H9 (cell line): Measurements from ENCODE around the gene MFSD6. TPM values are rescaled to one million over a fixed set of nuclear protein-coding genes. Genes with fewer than 3 reads are reported as not detected.

Source experiments
- DNase-seq: peaks from one replicate; pipeline ENCODE4 v3.0.0-alpha.2; 2017
- H2AFZ ChIP-seq: one replicate; pipeline ENCODE4 v1.6.1; 2013; ENCODE audit warnings: mild to moderate bottlenecking, low read length, control low read depth, moderate library complexity
- H2AK5ac ChIP-seq: 2 replicates; pipeline ENCODE4 v1.6.1; 2013; ENCODE audit warnings: low read length, control low read depth, mixed read lengths; ENCODE audit not compliant: insufficient read length
- H2BK120ac ChIP-seq: one replicate; pipeline ENCODE4 v1.6.1; 2013; ENCODE audit warnings: low read depth, mild to moderate bottlenecking, low read length, control low read depth, inconsistent platforms; ENCODE audit not compliant: poor library complexity, severe bottlenecking
- H2BK12ac ChIP-seq: 2 replicates; pipeline ENCODE4 v1.6.1; 2013; ENCODE audit warnings: low read length, control low read depth, mixed read lengths, low read depth; ENCODE audit not compliant: insufficient read length
- H2BK15ac ChIP-seq: 2 replicates; pipeline ENCODE4 v1.6.1; 2013; ENCODE audit warnings: low read depth, low read length, control low read depth
- H2BK20ac ChIP-seq: one replicate; pipeline ENCODE4 v1.6.1; 2013; ENCODE audit warnings: low read depth, mild to moderate bottlenecking, low read length, control low read depth, inconsistent platforms; ENCODE audit not compliant: poor library complexity, severe bottlenecking
- H2BK5ac ChIP-seq: 2 replicates; pipeline ENCODE4 v1.6.1; 2013; ENCODE audit warnings: low read length, control low read depth, mixed read lengths; ENCODE audit not compliant: insufficient read length
- H3K14ac ChIP-seq: 2 replicates; pipeline ENCODE4 v1.6.1; 2013; ENCODE audit warnings: low read length, control low read depth; ENCODE audit not compliant: insufficient read depth
- H3K18ac ChIP-seq: 2 replicates; pipeline ENCODE4 v1.6.1; 2013; ENCODE audit warnings: low read depth, mild to moderate bottlenecking, mixed read lengths, low read length, control low read depth; ENCODE audit not compliant: insufficient read length
- H3K23ac ChIP-seq: 2 replicates; pipeline ENCODE4 v1.6.1; 2013; ENCODE audit warnings: low read length, control low read depth, mixed read lengths, low read depth; ENCODE audit not compliant: insufficient read length
- H3K23me2 ChIP-seq: 2 replicates; pipeline ENCODE4 v1.6.1; 2013; ENCODE audit warnings: low read depth, mild to moderate bottlenecking, mixed read lengths, low read length, control low read depth; ENCODE audit not compliant: insufficient read length, poor library complexity, severe bottlenecking
- H3K27ac ChIP-seq: 2 replicates; pipeline ENCODE4 v1.5.1; 2013; ENCODE audit warnings: low read length, control low read depth, mixed read lengths, low read depth; ENCODE audit not compliant: insufficient read length
- H3K27me3 ChIP-seq: 2 replicates; pipeline ENCODE4 v1.6.1; 2013; ENCODE audit warnings: low read length, control low read depth, inconsistent platforms; ENCODE audit not compliant: insufficient read depth
- H3K4ac ChIP-seq: 2 replicates; pipeline ENCODE4 v1.6.1; 2013; ENCODE audit warnings: low read depth, mild to moderate bottlenecking, control low read depth, inconsistent platforms, low read length, moderate library complexity
- H3K4me1 ChIP-seq: 2 replicates; pipeline ENCODE4 v1.6.1; 2013; ENCODE audit warnings: low read length, control low read depth, inconsistent platforms; ENCODE audit not compliant: insufficient read depth
- H3K4me2 ChIP-seq: 2 replicates; pipeline ENCODE4 v1.6.1; 2013; ENCODE audit warnings: low read length, control low read depth, mixed read lengths; ENCODE audit not compliant: insufficient read length, insufficient read depth
- H3K56ac ChIP-seq: 2 replicates; pipeline ENCODE4 v1.6.1; 2013; ENCODE audit warnings: low read depth, mild to moderate bottlenecking, mixed read lengths, low read length, control low read depth; ENCODE audit not compliant: insufficient read length
- H3K79me1 ChIP-seq: 2 replicates; pipeline ENCODE4 v1.6.1; 2013; ENCODE audit warnings: low read depth, mild to moderate bottlenecking, moderate library complexity, low read length, control low read depth, inconsistent platforms; ENCODE audit not compliant: insufficient read depth, poor library complexity, severe bottlenecking
- H3K79me2 ChIP-seq: 2 replicates; pipeline ENCODE4 v1.6.1; 2013; ENCODE audit warnings: low read length, control low read depth, inconsistent platforms; ENCODE audit not compliant: insufficient read depth
- H3K9ac ChIP-seq: 2 replicates; pipeline ENCODE4 v1.6.1; 2013; ENCODE audit warnings: low read length, control low read depth, mixed read lengths; ENCODE audit not compliant: insufficient read length; ENCODE audit errors: extremely low read depth
- H3K9me3 ChIP-seq: one replicate; pipeline ENCODE4 v1.6.1; 2013; ENCODE audit warnings: low read depth, low read length, inconsistent platforms; ENCODE audit not compliant: control insufficient read depth
- H3T11ph ChIP-seq: one replicate; pipeline ENCODE4 v1.6.1; 2013; ENCODE audit warnings: mild to moderate bottlenecking, low read length, control low read depth, inconsistent platforms
- H4K20me1 ChIP-seq: one replicate; pipeline ENCODE4 v1.6.1; 2013; ENCODE audit not compliant: control insufficient read depth, insufficient read length, insufficient read depth
- H4K5ac ChIP-seq: 2 replicates; pipeline ENCODE4 v1.6.1; 2013; ENCODE audit warnings: low read depth, mild to moderate bottlenecking, mixed read lengths, low read length, control low read depth; ENCODE audit not compliant: insufficient read length
- H4K8ac ChIP-seq: replicated peaks from 2 replicates; pipeline ENCODE4 v1.6.1; 2013; ENCODE audit warnings: low read length, control low read depth, mixed read lengths, low read depth; ENCODE audit not compliant: insufficient read length
- H4K91ac ChIP-seq: 2 replicates; pipeline ENCODE4 v1.6.1; 2013; ENCODE audit warnings: low read depth, mild to moderate bottlenecking, moderate library complexity, mixed read lengths, low read length, control low read depth; ENCODE audit not compliant: insufficient read length
- H3K27ac Mint-ChIP-seq, 3 experiments: 2 replicates in 2 of 3; 3 replicates in 1 of 3; pipeline ENCODE4 v1.8.0; 2020 to 2021; ENCODE audit warnings: mixed read lengths in 3 of 3, mild to moderate bottlenecking in 1 of 3, moderate library complexity in 1 of 3
- H3K27me3 Mint-ChIP-seq: 2 replicates; pipeline ENCODE4 v1.8.0; 2021; ENCODE audit warnings: low read depth, mild to moderate bottlenecking, moderate library complexity, mixed read lengths
- H3K36me3 Mint-ChIP-seq, 3 experiments: 2 replicates in 2 of 3; 3 replicates in 1 of 3; pipeline ENCODE4 v1.8.0; 2020 to 2021; ENCODE audit warnings: low read depth in 3 of 3, mixed read lengths in 3 of 3; ENCODE audit not compliant: insufficient read depth in 1 of 3
- H3K4me1 Mint-ChIP-seq, 2 experiments: 2 replicates each; pipeline ENCODE4 v1.8.0; 2020; ENCODE audit warnings: mixed read lengths in 2 of 2
- H3K4me3 Mint-ChIP-seq, 2 experiments: 2 replicates in 1 of 2; 3 replicates in 1 of 2; pipeline ENCODE4 v1.8.0; 2020 to 2021; ENCODE audit warnings: mild to moderate bottlenecking in 2 of 2, mixed read lengths in 2 of 2, moderate library complexity in 1 of 2
- H3K9me3 Mint-ChIP-seq, 2 experiments: 2 replicates in 1 of 2; 3 replicates in 1 of 2; pipeline ENCODE4 v1.8.0; 2020; ENCODE audit warnings: mild to moderate bottlenecking in 2 of 2, mixed read lengths in 2 of 2, moderate library complexity in 1 of 2
- CTCF ChIP-seq: fragments of 200-600 bp; sonication (generic); conservative IDR thresholded peaks from 3 replicates; pipeline ENCODE4 v1.8.0; 2021; ENCODE audit warnings: antibody characterized with exemption, mild to moderate bottlenecking
- WGBS: extraction: QIAGEN DNeasy Blood & Tissue Kit; methylation state at CpG from one replicate; pipeline ENCODE4 v1.1.7; 2013; ENCODE audit warnings: missing lambda C conversion rate, low lambda C conversion rate, mixed read lengths; ENCODE audit not compliant: insufficient read length; ENCODE audit errors: extremely low coverage; 5-methylcytosine and 5-hydroxymethylcytosine counted together
- total RNA-seq: library from RNA; stranded (reverse); gene quantifications from 2 replicates; pipeline ENCODE4 v1.2.1, GENCODE V29; 2021

MFSD6 gene
- total RNA-seq, 1 experiment from 2014 or later, result 4.0 TPM

DNA sequence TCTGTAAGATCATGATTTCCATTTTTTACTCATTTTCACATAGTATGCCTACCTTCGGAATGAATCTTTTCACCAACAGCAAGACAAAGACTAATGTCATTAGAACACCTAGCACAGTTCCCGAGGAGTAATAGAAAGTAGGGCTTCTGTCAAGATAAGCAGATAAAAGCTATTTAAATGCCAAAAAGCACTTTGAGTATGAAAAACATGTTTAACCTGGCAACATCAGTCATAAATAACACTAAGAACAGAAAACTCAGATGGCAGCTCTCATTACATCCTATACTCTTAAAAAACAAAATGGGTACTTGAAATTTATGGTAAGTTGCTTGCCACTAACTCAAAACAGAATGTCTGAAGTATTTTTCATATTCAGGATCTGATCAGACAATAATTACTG, 109.3 kb downstream of the MFSD6 start:
- Histone ChIP-seq H3K27ac (no peak overlapping the region), H4K91ac (no peak overlapping the region), H3K27me3 (no peaks in the 10 kb centered on the region), H3K23ac (no peak overlapping the region), H2AFZ (no peak overlapping the region), H3K79me2 (no peaks in the 10 kb centered on the region), H4K20me1 (no peaks in the 10 kb centered on the region), H2BK15ac (no peak overlapping the region), H3K14ac (no peak overlapping the region), H3K56ac (no peak overlapping the region), H3T11ph (no peak overlapping the region), H2BK5ac (no peak overlapping the region), H3K23me2 (no peaks in the 10 kb centered on the region), H4K5ac (no peak overlapping the region), H3K9me3 (no peaks in the 10 kb centered on the region), H3K9ac (no peak overlapping the region), H2BK12ac (no peak overlapping the region), H2AK5ac (no peak overlapping the region), H3K18ac (no peak overlapping the region), H3K4ac (no peak overlapping the region), H4K8ac (no peak overlapping the region), H3K4me1 (no peaks in the 10 kb centered on the region), H2BK20ac (no peak overlapping the region), H2BK120ac (no peak overlapping the region), H3K4me2 (no peak overlapping the region), H3K79me1 (no peaks in the 10 kb centered on the region)
- TF ChIP-seq CTCF, result no peak
- no CpG with 5 or more reads among the region's 2 CpGs for WGBS
- DNase-seq, result no peak
- no peak overlapping the region for H3K27ac Mint-ChIP-seq
- H3K4me1 Mint-ChIP-seq, result 0 out of 4 replicates have a peak, but pooled peaks cover 0 to under 1% of the 10 kb centered on the region in 2 experiments
- H3K9me3 Mint-ChIP-seq, result no peaks in the 10 kb centered on the region
- H3K27me3 Mint-ChIP-seq, result no peaks in the 10 kb centered on the region
- no peaks in the 10 kb centered on the region for H3K36me3 Mint-ChIP-seq
- no peak overlapping the region for H3K4me3 Mint-ChIP-seq
